ENCODE data around the gene NUP210L.

NUP210L gene

DNA sequence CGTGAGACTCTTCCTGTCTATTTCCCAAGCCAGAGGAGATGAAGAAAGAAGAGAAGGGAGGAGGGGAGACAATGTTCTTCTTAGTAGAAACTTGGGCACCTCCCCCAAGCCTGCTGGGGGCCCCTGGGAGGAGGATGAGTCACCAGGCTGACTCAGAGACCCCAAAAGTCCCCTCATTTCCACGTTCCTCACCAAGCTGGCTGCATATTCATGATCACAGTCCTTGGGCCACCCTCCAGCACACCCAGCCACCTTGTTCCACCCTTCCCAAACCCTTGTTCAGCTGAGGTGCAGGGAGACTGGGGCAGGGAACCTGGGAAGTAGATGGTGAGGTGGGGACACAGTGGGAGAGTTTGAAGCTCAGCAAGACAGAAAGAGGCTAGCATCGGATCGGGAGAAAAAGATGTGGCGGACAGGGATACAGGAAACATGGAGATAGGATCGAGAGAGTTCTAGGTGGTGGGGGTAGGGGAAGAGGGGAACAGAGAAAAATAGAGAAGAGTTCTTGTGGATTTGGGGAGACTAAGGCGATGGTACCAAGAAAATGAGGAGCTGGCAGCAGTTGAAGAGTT is 169.4 kb downstream of the NUP210L start (continued):
- TF ChIP-seq, protein P1, sequence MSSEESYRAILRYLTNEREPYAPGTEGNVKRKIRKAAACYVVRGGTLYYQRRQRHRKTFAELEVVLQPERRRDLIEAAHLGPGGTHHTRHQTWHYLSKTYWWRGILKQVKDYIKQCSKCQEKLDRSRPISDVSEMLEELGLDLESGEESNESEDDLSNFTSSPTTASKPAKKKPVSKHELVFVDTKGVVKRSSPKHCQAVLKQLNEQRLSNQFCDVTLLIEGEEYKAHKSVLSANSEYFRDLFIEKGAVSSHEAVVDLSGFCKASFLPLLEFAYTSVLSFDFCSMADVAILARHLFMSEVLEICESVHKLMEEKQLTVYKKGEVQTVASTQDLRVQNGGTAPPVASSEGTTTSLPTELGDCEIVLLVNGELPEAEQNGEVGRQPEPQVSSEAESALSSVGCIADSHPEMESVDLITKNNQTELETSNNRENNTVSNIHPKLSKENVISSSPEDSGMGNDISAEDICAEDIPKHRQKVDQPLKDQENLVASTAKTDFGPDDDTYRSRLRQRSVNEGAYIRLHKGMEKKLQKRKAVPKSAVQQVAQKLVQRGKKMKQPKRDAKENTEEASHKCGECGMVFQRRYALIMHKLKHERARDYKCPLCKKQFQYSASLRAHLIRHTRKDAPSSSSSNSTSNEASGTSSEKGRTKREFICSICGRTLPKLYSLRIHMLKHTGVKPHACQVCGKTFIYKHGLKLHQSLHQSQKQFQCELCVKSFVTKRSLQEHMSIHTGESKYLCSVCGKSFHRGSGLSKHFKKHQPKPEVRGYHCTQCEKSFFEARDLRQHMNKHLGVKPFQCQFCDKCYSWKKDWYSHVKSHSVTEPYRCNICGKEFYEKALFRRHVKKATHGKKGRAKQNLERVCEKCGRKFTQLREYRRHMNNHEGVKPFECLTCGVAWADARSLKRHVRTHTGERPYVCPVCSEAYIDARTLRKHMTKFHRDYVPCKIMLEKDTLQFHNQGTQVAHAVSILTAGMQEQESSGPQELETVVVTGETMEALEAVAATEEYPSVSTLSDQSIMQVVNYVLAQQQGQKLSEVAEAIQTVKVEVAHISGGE (tag by site-specific recombination; conservative IDR thresholded peaks at IDR 0.05; ENCODE audit: low read depth) = no peak
- no peak for TF ChIP-seq YY1 (tag by site-specific recombination; IDR thresholded peaks at IDR 0.05)
- peak; percentile 76 for TF ChIP-seq ZBTB20 (tag by site-specific recombination; IDR thresholded peaks at IDR 0.05)
- TF ChIP-seq MZF1 (tag by site-specific recombination; IDR thresholded peaks at IDR 0.05; ENCODE audit: borderline replicate concordance) = no peak
- no peak for TF ChIP-seq ZNF311 (tag by site-specific recombination; IDR thresholded peaks at IDR 0.05; ENCODE audit: borderline replicate concordance)
- TF ChIP-seq ZNF623 (tag by site-specific recombination; IDR thresholded peaks at IDR 0.05) = no peak
- TF ChIP-seq, protein P2, sequence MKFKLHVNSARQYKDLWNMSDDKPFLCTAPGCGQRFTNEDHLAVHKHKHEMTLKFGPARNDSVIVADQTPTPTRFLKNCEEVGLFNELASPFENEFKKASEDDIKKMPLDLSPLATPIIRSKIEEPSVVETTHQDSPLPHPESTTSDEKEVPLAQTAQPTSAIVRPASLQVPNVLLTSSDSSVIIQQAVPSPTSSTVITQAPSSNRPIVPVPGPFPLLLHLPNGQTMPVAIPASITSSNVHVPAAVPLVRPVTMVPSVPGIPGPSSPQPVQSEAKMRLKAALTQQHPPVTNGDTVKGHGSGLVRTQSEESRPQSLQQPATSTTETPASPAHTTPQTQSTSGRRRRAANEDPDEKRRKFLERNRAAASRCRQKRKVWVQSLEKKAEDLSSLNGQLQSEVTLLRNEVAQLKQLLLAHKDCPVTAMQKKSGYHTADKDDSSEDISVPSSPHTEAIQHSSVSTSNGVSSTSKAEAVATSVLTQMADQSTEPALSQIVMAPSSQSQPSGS (tag by site-specific recombination; IDR thresholded peaks at IDR 0.05; ENCODE audit: low read depth) = no peak
- TF ChIP-seq YY2 (tag by site-specific recombination; IDR thresholded peaks at IDR 0.05) = no peak
- TF ChIP-seq, protein P3, sequence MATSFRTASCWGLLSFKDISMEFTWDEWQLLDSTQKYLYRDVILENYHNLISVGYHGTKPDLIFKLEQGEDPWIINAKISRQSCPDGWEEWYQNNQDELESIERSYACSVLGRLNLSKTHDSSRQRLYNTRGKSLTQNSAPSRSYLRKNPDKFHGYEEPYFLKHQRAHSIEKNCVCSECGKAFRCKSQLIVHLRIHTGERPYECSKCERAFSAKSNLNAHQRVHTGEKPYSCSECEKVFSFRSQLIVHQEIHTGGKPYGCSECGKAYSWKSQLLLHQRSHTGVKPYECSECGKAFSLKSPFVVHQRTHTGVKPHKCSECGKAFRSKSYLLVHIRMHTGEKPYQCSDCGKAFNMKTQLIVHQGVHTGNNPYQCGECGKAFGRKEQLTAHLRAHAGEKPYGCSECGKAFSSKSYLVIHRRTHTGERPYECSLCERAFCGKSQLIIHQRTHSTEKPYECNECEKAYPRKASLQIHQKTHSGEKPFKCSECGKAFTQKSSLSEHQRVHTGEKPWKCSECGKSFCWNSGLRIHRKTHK (tag by site-specific recombination; IDR thresholded peaks at IDR 0.05) = no peak
- TF ChIP-seq ZNF624 (tag by site-specific recombination; IDR thresholded peaks at IDR 0.05) = no peak
- no peak for TF ChIP-seq KLF9 (tag by site-specific recombination; IDR thresholded peaks at IDR 0.05; ENCODE audit: low read depth)
- TF ChIP-seq, protein P4, sequence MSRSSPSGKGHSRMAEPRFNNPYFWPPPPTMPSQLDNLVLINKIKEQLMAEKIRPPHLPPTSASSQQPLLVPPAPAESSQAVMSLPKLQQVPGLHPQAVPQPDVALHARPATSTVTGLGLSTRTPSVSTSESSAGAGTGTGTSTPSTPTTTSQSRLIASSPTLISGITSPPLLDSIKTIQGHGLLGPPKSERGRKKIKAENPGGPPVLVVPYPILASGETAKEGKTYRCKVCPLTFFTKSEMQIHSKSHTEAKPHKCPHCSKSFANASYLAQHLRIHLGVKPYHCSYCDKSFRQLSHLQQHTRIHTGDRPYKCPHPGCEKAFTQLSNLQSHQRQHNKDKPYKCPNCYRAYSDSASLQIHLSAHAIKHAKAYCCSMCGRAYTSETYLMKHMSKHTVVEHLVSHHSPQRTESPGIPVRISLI (tag by site-specific recombination; IDR thresholded peaks at IDR 0.05) = no peak
- no peak for TF ChIP-seq ZFP41 (tag by site-specific recombination; IDR thresholded peaks at IDR 0.05; ENCODE audit: borderline replicate concordance)
- no peak for TF ChIP-seq ZNF560 (tag by site-specific recombination; IDR thresholded peaks at IDR 0.05; ENCODE audit: borderline replicate concordance)
- TF ChIP-seq ZNF214 (tag by site-specific recombination; IDR thresholded peaks at IDR 0.05; ENCODE audit: borderline replicate concordance) = no peak
- TF ChIP-seq ZFHX2 (tag by site-specific recombination; conservative IDR thresholded peaks at IDR 0.05) = 0 out of 2 replicates have a peak, but pooled peaks have one; percentile 5
- TF ChIP-seq SETDB1 (IDR thresholded peaks at IDR 0.05; ENCODE audit: insufficient read length, low read length) = no peak
- TF ChIP-seq KLF8 (tag by site-specific recombination; IDR thresholded peaks at IDR 0.05) = no peak
- no peak for TF ChIP-seq ZNF776 (tag by site-specific recombination; IDR thresholded peaks at IDR 0.05; ENCODE audit: borderline replicate concordance)
- TF ChIP-seq ZNF221 (tag by site-specific recombination; IDR thresholded peaks at IDR 0.05; ENCODE audit: borderline replicate concordance) = no peak
- no peak for TF ChIP-seq SALL2 (tag by site-specific recombination; IDR thresholded peaks at IDR 0.05; ENCODE audit: borderline replicate concordance)
- no peak for TF ChIP-seq ZNF626 (tag by site-specific recombination; IDR thresholded peaks at IDR 0.05)
- no peak for TF ChIP-seq ZSCAN16 (tag by site-specific recombination; IDR thresholded peaks at IDR 0.05)
- no peak for TF ChIP-seq ZNF670 (tag by site-specific recombination; IDR thresholded peaks at IDR 0.05; ENCODE audit: low read depth)
- no peak for TF ChIP-seq KLF1 (tag by site-specific recombination; IDR thresholded peaks at IDR 0.05)
- no peak for TF ChIP-seq ZFP37 (tag by site-specific recombination; IDR thresholded peaks at IDR 0.05)
- no peak for TF ChIP-seq ZNF354C (tag by site-specific recombination; IDR thresholded peaks at IDR 0.05; ENCODE audit: borderline replicate concordance, low read depth)
- TF ChIP-seq, protein P5, sequence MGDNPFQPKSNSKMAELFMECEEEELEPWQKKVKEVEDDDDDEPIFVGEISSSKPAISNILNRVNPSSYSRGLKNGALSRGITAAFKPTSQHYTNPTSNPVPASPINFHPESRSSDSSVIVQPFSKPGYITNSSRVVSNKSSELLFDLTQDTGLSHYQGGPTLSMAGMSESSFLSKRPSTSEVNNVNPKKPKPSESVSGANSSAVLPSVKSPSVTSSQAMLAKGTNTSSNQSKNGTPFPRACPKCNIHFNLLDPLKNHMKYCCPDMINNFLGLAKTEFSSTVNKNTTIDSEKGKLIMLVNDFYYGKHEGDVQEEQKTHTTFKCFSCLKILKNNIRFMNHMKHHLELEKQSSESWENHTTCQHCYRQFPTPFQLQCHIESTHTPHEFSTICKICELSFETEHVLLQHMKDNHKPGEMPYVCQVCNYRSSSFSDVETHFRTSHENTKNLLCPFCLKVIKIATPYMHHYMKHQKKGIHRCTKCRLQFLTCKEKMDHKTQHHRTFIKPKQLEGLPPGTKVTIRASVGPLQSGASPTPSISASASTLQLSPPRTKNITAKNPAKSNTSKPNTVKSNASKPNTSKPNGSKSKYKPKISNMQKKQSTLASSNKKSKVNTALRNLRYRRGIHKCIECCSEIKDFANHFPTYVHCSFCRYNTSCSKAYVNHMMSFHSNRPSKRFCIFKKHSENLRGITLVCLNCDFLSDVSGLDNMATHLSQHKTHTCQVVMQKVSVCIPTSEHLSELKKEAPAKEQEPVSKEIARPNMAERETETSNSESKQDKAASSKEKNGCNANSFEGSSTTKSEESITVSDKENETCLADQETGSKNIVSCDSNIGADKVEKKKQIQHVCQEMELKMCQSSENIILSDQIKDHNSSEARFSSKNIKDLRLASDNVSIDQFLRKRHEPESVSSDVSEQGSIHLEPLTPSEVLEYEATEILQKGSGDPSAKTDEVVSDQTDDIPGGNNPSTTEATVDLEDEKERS (tag by site-specific recombination; IDR thresholded peaks at IDR 0.05) = peak; percentile 15; the same call in 1 of the 2 replicates
